NAMALWA (cell line): ENCODE results near the gene MUC20.
"Not testable (repeated sequence)": the region's sequence is repeated elsewhere in the genome, so short reads cannot be mapped to it uniquely, and the experiment has no call there.

Experiments used
- DNase-seq: peaks from one replicate; pipeline ENCODE4 v3.0.0-alpha.2; 2015; ENCODE audit warnings: low spot score

The MUC20 gene

DNA sequence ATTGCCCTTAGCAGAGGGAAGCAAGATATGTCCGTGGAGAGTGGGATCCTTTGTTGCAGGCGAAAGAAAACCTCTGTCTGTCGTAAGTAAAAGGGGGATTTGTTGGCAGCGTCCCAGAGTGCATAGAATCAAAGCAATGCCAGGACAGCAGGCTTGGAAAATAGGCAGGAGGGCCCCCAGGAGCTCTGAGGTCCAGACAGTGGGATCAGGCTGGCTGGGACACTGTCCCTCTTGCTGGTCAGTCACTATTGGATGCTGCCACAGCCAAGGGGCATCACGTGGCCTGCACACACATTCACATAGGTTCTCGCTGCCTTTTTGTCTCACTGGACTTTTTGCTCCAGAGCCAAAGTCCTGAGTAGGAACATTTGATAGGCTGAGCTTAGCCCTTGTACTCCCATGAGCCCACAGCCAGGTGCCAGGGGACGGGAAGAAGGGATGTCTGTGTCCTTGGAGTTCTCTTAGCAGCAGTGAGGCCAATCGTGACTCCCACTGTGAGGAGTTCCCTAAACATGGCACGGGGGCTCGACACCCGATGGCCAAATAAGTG, 10.7 kb downstream of the MUC20 start:
- no peak for DNase-seq

- DNase-seq = no peak
These were observed 12.2 kb downstream of the MUC20 start for GRCh38 chr3:195732940-195733339.

GRCh38 chr3:195735036-195735695, 14.4 kb downstream of the MUC20 start:
- no peak for DNase-seq

DNA sequence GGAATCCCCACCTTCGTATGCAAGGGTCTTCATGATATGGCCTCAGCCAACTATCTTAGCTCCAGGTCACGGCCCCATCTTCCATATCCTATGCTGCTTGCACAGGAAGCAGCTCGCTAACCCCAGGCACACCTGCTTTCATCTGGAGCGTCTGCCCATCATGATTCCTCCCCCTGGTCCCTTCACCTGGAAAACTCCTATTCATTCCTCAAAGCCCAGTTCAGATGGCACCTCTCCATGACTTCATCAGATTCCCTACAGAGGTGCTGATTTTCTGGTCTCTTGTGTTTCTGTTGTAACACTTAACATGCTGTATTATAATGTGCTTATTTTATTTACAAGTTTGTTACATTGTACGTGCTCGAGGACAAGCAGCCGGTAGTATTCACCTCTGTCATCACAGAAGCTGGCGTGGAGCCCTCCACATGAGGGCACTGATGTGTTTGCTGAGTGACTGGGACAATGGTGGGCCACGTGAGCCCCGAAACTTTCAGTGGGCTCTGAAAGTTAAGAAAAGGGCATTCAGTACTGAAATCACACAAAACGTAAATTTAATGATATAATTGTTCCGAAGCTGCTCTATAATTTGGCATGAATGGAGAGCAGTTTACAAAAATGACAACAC, 16.2 kb downstream of the MUC20 start:
- DNase-seq = no peak

DNA sequence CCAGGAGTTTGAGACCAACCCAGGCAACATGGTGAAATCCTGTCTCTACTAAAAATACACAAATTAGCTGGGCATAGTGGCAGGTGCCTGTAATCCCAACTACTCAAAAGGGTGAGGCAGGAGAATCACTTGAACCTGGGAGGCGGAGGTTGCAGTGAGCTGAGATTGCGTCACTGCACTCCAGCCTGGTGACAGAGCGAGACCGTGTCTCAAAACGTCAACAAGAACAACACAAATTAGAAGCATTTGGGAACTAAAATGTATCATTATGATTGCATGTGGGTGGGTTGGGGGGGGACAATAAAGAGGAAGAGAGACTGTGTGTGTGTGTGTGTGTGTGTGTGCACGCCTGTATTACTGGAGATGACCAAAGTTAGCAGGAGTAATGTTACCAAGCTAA, 17.0 kb downstream of the MUC20 start:
- DNase-seq = not testable (repeated sequence)

- DNase-seq = no peak
These were observed 17.7 kb downstream of the MUC20 start for GRCh38 chr3:195738274-195739044.

- DNase-seq = no peak
These were observed 18.9 kb downstream of the MUC20 start for GRCh38 chr3:195739561-195740111.

DNA sequence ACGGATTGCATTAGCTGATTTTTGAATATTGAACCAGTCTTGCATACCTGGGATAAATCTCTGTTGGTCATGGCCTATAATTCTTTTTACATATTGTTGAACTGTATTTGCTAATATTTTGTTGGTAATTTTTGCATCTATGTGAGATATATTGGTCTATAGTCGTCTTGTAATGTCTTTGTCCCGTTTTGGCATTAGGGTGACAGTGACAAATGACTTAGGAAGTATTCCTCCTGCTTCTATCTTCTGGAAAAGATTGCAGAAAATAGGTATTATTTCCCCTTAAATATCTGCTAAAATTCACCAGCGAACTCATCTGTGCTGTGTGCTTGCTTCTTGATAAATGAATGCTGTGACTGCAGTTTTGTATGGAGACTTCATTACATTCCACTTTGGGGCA, 23.7 kb downstream of the MUC20 start:
- DNase-seq = no peak

GRCh38 chr3:195746346-195746745, 25.6 kb downstream of the MUC20 start:
- no peak for DNase-seq

DNA sequence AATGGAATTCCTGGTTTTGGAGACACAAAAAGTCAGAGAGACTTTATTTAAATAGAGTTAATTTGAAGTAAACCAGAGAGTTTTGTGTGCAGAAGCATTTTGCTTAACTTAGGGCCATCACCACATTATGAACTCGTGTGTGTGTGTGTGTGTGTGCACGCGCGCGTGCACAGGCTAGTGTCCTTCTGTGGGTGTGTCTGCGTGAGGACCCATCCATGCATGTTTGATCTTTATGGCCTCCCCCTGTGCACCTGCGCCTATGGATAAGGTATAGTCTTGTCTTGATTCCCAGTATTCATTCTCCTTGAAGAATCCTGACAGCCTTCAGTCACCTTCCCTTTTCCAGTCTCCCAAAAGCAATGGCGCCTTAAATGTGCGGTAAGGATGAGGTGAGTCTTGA, 26.0 kb downstream of the MUC20 start:
- DNase-seq = no peak

DNA sequence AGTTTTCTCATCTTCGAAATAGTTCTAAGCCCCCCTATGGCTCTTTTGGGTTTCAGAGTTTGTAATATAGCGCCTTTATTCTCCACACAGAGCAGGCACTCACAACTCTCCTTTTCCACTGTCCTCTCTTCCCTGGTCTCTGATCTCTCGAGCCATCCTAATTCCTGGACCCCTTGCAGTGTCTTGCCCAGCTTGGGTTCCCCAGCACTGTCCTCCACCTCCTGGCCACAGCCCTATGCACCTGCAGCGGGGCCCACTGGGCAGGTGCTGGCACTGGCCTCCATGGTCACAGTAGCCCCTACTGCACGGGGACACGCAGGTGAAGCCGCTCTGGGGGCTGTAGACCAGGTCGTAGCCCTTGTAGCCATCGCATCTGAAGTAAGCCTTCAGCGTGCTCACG, 27.9 kb downstream of the MUC20 start:
- DNase-seq = no peak

GRCh38 chr3:195749101-195749500, 28.3 kb downstream of the MUC20 start:
- DNase-seq = not testable (repeated sequence)

DNA sequence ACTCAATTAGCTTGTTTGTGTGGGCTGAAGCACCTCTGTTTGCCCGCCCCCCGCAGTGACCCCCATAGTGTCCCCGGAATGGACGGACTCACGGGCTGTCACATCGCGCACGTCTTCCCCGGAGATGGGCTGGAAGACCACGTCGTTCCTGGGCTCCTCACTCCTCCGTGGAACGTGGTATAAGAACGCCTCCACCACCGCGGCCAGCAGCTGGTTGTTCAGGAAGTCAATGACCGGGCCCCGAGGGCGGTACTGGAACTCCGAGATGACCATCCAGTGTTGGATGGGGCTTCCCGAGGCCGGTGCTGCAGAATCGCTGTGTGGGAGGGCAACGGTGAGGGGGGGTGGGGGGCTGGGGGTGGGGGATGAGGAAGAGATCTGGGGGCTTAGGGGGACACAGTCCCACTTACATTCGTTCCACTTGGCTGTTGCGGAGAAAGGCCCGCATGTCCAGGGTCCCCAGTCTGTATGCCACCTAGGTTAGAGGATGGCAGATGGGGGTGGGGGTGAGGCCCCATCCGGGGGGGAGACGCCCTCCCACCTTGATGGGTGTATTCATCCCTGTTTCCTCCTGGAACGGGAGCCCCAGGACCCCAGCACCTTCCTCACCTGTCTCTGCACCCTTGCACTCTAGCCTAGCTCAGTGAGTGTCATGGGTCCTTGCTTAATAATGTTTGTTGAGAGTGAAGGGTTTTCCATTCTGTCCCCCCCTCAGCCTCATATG, 30.2 kb downstream of the MUC20 start:
- DNase-seq = no peak

DNA sequence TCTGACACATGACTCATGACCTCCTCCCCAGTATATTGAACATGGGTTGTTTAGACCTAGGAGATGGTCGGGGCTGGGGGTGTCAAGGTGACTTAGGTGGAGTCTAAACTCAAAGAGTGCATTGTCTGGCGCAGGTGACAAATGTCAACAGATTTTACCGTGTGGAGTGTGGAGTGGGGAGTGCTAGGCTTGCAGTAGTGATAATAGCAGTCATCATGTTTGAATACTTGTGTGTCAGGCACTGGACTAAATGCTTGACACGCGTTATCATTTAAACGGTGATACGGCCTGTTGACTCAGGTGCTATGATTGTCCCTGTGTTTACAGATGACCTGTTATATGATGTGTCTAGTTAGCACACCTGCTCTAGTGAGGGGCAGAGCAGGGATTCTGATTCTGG, 30.8 kb downstream of the MUC20 start:
- no peak for DNase-seq

DNA sequence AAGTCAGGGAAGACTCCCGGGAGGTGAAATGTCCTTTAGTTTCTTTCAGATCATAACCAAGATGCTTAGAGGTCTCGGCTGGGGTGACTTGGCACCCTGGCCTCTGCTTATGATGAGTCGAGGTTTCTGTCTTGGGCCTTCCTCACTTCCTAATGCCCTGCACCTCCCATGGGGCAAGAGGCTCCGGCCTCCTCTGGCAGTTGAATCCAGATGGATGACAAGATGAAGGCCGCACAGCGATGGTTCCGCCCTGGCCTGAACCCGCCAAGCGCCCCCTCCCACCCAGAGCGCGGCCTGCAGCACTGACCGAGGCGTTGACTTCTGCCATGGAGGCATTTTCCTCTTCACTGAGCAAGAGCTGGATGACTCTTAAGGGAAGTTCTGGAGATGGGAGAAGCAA, 31.3 kb downstream of the MUC20 start:
- DNase-seq = no peak

DNA sequence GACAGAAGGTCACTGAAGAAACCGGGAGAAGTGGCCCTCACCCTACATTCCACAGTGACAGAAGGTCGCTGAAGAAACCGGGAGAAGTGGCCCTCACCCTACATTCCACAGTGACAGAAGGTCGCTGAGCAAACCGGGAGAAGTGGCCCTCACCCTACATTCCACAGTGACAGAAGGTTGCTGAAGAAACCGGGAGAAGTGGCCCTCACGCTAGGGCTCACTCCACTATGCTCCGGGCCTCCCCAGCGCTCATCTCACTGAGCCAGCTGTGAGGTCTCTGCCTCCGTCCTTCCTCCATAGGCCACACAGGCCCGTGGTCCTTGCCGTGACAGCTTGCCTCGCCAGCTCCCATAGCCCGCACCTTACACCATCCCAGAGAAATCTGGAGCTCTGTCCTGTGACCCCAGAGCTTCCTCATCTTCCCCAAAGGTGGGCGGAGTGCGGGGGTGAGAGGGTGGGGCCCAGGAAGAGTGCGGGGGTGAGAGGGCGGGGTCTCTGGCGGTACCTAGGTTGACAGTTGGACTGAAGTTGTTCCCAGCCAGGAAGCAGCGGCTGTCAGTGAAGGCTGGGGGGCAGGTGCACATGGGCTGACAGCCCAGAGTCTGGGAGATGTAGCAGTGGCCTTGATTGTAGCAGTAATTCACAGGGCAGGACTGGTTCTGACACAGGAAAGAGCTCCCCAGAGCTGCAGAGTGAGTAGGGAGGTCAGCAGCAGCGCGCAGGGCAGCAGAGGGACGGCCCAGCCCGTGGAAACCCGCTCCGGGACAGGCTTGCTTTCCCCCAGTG, 32.0 kb downstream of the MUC20 start:
- no peak for DNase-seq

GRCh38 chr3:195753581-195753980, 32.8 kb downstream of the MUC20 start:
- no peak for DNase-seq

DNA sequence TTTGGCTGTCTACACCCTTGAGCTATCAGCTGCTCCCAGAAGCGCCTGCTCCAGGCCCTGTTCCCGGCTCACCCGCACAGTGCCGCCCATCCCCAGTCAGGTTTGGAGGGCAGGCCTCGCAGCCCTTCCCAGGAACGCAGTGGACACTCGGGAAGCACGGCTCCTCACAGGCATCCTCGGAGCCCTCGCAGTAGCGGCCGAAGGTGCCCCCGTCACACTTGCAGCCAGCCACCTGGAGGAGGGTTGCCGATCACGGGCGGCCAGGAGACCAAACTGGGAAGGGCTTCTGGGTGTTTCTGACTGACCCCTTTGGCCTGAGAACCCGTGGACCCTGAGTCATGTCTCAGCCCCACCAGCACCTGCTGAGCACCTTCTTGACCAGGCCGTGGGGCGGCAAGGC, 33.4 kb downstream of the MUC20 start:
- no peak for DNase-seq

- no peak for DNase-seq
These were observed 34.1 kb downstream of the MUC20 start for GRCh38 chr3:195754906-195755305.

- no peak for DNase-seq
These were observed 34.6 kb downstream of the MUC20 start for GRCh38 chr3:195755391-195755790.
